Stomach (tissue), 9 donors: ENCODE measurements around the gene BCAS3. TPM values are rescaled to one million over a fixed set of nuclear protein-coding genes. Genes with fewer than 3 reads are reported as not detected.

ENCODE experiments used
- DNase-seq, 2 donors: peaks; one replicate each; pipeline versions ENCODE4 v3.0.0 to v3.0.0-alpha.2; 2013 to 2019
- H3K27ac ChIP-seq, 5 donors: fragments of 200-600 bp in 4 of 5; sonication (generic) in 4 of 5; one replicate each; pipeline ENCODE4 v1.5.1; 2013 to 2019; ENCODE audit warnings: mild to moderate bottlenecking in 1 of 5, moderate library complexity in 1 of 5
- H3K27me3 ChIP-seq, 3 donors: fragments of 200-600 bp; sonication (generic); one replicate each; pipeline ENCODE4 v1.5.1; 2017 to 2019; ENCODE audit warnings: mixed run types in 1 of 3
- H3K36me3 ChIP-seq, 4 donors: fragments of 200-600 bp; sonication (generic); 1 replicate in 3 of 4; 2 replicates in 1 of 4; pipeline ENCODE4 v1.5.1; 2016 to 2019
- H3K4me1 ChIP-seq, 4 donors: fragments of 200-600 bp; sonication (generic); one replicate each; pipeline ENCODE4 v1.5.1; 2016 to 2019
- H3K4me3 ChIP-seq, 4 donors: fragments of 200-600 bp; sonication (generic) in 3 of 4; one replicate each; pipeline ENCODE4 v1.5.1; 2016 to 2019; ENCODE audit warnings: mild to moderate bottlenecking in 1 of 4
- H3K9me3 ChIP-seq, 4 donors: fragments of 200-600 bp; sonication (generic); one replicate each; pipeline ENCODE4 v1.5.1; 2016 to 2019
- CTCF ChIP-seq, 7 experiments: fragments of 450-650 bp in 4 of 7; fragments of 200-600 bp in 3 of 7; sonication (generic) in 3 of 7; IDR thresholded peaks; one replicate each; pipeline ENCODE4 v1.5.1; 2016 to 2019; ENCODE audit warnings: antibody characterized with exemption in 7 of 7, control low read depth in 2 of 7, mild to moderate bottlenecking in 1 of 7
- EP300 ChIP-seq: sonication (generic); formaldehyde crosslinking; IDR thresholded peaks from one replicate; pipeline ENCODE4 v1.6.1; 2017; ENCODE audit warnings: antibody characterized with exemption
- POLR2A ChIP-seq, 4 donors: fragments of 450-650 bp; IDR thresholded peaks; one replicate each; pipeline ENCODE4 v1.6.1; 2016; ENCODE audit warnings: antibody characterized with exemption in 4 of 4, control low read depth in 2 of 4, mild to moderate bottlenecking in 1 of 4, moderate library complexity in 1 of 4
- POLR2AphosphoS5 ChIP-seq, 3 donors: sonication (generic); formaldehyde crosslinking; IDR thresholded peaks; one replicate each; pipeline ENCODE4 v1.6.1; 2016; ENCODE audit warnings: antibody characterized with exemption in 3 of 3
- WGBS, 5 donors: extraction: QIAGEN DNeasy Blood & Tissue Kit in 3 of 5; methylation state at CpG; one replicate each; pipeline versions ENCODE4 v1.1.5 to v1.1.7; 2013 to 2018; 5-methylcytosine and 5-hydroxymethylcytosine counted together
- intact Hi-C: fragments of 100-400 bp; cut with DNase I; formaldehyde crosslinking; loops from one replicate; pipeline ENCODE4 v1.15.1; 2023; ENCODE audit warnings: low total_unique reads
- polyA plus RNA-seq, 3 donors: library from polyadenylated mRNA; stranded (reverse); fragments of 200-250 nt; gene quantifications; one replicate each; pipeline ENCODE4 v1.2.3, GENCODE V29; 2013
- total RNA-seq, 5 donors: library from RNA; depleted of rRNA; stranded (reverse); fragments of >200 nt; gene quantifications; one replicate each; pipeline versions ENCODE4 v1.1.0 to v1.2.3, GENCODE V29; 2014 to 2016
- donor health status: healthy with polysubstance abuse.
- donor health status: Bipolar disorder and iron deficiency.
- donor health status: healthy.

BCAS3 gene
- total and polyA plus RNA-seq, 8 donors, result 4.9 to 150 (median 25.3) TPM

GRCh38 chr17:61393904-61394629, 716.4 kb downstream of the BCAS3 start:
- H3K9me3 ChIP-seq, result no peaks in the 10 kb centered on the region
- H3K4me1 ChIP-seq, result peaks cover 21 to 49% (median 42%) of the 10 kb centered on the region in 4 donors
- DNase-seq, result peak in 1 of 2 donors; percentile 49
- peak overlapping the region in 3 of 5 donors; percentile 84 to 93 (median 85) for H3K27ac ChIP-seq
- no peak overlapping the region for H3K4me3 ChIP-seq
- intact Hi-C loops, result loop anchor here (10.0 kb wide), 1 partner anchor 409 kb away; no protein-coding TSS in a partner anchor
- peaks cover 0 to 6% (median 0%) of the 10 kb centered on the region in 4 donors for H3K36me3 ChIP-seq
- 61 to 78% (median 68%) methylated on average over 6 to 7 of the region's 7 CpGs for whole genome bisulfite sequencing, 5 donors
- H3K27me3 ChIP-seq, result peaks cover 21 to 74% (median 37%) of the 10 kb centered on the region in 3 donors
- TF ChIP-seq CTCF (IDR thresholded peaks at IDR 0.05) (no peak), EP300 (no peak), POLR2A (IDR thresholded peaks at IDR 0.05) (no peak), POLR2AphosphoS5 (IDR thresholded peaks at IDR 0.05) (no peak)

- peaks cover 28 to 74% (median 45%) of the 10 kb centered on the region in 3 donors for H3K27me3 ChIP-seq
- WGBS, 5 donors, result 76 to 88% (median 80%) methylated on average over 9 to 10 of the region's 10 CpGs
- H3K9me3 ChIP-seq, result no peaks in the 10 kb centered on the region
- peak overlapping the region in 2 of 4 donors; percentile 56 to 75 for H3K4me3 ChIP-seq
- no peak for DNase-seq
- peaks cover 0 to 6% (median 0%) of the 10 kb centered on the region in 4 donors for H3K36me3 ChIP-seq
- H3K4me1 ChIP-seq, result peaks cover 25 to 51% (median 43%) of the 10 kb centered on the region in 4 donors
- no peak for TF ChIP-seq CTCF (IDR thresholded peaks at IDR 0.05)
- TF ChIP-seq POLR2AphosphoS5 (IDR thresholded peaks at IDR 0.05), result no peak
- TF ChIP-seq POLR2A (IDR thresholded peaks at IDR 0.05), result no peak
- no peak for TF ChIP-seq EP300
- intact Hi-C loops, result loop anchor here (10.0 kb wide), 1 partner anchor 410 kb away; no protein-coding TSS in a partner anchor
- peak overlapping the region in 4 of 5 donors; percentile 81 to 93 (median 84) for H3K27ac ChIP-seq
Observed at GRCh38 chr17:61394630-61395408, 717.2 kb downstream of the BCAS3 start.

GRCh38 chr17:61395409-61395982, 717.8 kb downstream of the BCAS3 start:
- no peak for DNase-seq
- intact Hi-C loops, result loop anchor here (10.0 kb wide), 1 partner anchor 411 kb away; no protein-coding TSS in a partner anchor
- peaks cover 26 to 48% (median 43%) of the 10 kb centered on the region in 4 donors for H3K4me1 ChIP-seq
- peak overlapping the region; percentile 11 to 93 (median 84) for H3K27ac ChIP-seq
- peaks cover 28 to 78% (median 48%) of the 10 kb centered on the region in 3 donors for H3K27me3 ChIP-seq
- peak overlapping the region; percentile 46 to 75 (median 54) for H3K4me3 ChIP-seq
- H3K36me3 ChIP-seq, result peaks cover 0 to 6% (median 0%) of the 10 kb centered on the region in 4 donors
- H3K9me3 ChIP-seq, result no peaks in the 10 kb centered on the region
- TF ChIP-seq CTCF (IDR thresholded peaks at IDR 0.05), result no peak
- no peak for TF ChIP-seq EP300
- no peak for TF ChIP-seq POLR2AphosphoS5 (IDR thresholded peaks at IDR 0.05)
- no peak for TF ChIP-seq POLR2A (IDR thresholded peaks at IDR 0.05)
- WGBS, 5 donors, result 39 to 65% (median 48%) methylated on average over 21 to 38 of the region's 38 CpGs
